Stimulated activated CD4-positive, alpha-beta T cell treated with anti-CD3 and anti-CD28 coated beads, Interleukin-12 subunit alpha, Interleukin-12 subunit beta, amount 100 ng/mL, for 4 hours (primary cell): ENCODE measurements around the gene SCFD2.
"Not testable (repeated sequence)": the region's sequence is repeated elsewhere in the genome, so short reads cannot be mapped to it uniquely, and the experiment has no call there.

ENCODE experiments used
- DNase-seq: peaks from one replicate; pipeline ENCODE4 v3.0.0-alpha.2; 2020

Gene SCFD2

DNA sequence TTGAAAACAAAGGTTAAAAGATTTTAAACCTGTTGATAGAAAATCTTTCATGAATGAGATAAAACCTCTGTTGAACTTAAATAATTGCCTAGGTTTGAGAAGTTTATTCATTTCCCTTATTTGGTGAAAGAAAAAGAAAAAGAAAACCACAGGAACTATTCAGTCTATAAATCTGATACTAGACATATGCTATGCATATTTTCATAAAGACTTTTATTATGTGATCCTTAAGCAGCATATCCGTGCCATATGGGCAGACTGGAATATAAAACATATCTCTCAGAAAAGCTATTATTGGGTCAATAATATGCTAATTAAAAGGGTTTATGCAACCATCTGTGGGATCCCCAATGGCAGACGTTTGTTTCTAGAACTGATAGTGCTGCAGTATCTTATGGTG is 325.0 kb downstream of the SCFD2 start:
- no peak for DNase-seq

DNA sequence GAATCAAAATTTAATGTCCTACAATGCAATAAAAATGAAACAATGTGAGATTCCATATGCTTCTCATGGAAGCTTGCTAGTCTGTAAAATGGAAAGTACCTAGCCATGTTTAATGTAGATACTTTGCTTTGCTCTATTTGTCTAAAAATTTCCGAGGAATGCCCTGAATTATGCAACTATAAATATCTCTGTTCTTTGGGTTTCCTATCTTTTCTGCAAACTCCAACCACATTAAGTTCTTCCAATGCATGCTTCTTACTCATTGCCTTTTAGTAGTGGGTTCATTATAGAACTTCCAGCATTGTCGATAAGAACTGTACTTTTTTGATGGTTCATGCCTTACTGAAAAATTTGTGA is 325.4 kb downstream of the SCFD2 start:
- no peak for DNase-seq

DNA sequence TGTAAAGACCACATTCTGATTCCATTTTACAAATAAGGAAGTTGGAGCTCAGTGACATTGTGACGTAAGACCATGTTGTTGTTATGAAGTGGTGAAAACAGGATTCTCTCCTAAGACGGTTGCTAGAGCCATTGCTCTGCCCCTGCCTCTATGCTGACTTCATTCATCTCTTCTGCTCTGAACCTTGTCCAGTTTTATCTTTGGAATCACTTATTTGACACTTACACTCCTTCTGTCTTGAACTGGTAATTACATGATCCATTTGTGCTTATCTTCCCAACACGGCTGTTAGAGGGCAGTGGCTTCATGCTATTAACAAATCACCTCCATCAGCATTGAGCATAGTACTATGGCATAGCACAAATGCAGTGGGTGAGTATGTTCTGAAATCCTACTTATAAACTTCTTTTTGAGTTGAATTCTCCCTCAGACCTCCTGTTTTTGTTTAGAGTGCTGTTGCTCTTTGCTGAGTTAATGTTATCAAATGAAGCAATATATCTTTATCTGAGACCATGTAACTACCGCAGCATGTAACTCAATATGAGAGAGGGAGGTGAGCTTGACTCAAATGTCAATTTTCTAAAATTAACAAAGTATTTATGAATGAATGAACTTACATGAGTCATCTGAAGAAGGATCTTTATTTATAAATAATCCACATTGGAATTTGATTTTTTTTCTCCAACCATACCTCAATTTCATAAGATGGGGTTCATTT is 326.0 kb downstream of the SCFD2 start:
- DNase-seq, result no peak

DNA sequence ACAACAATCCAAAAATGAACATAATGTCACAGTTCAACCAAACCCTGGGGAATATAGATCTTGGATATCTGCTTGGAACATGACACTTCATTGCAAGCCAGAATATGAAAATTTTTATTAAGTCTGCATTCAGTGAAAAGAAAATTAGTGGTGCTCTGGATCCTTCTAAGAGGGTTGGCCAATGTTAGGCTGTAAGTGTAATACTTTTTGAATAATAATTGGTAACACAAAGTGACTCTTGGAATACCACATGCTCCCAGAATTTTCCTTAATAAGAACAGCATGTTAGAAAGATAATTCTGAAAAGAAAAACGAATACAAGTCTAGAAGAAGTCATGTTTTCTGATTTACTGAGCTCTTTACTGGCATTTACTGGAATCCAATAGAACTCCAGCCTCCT is 328.0 kb downstream of the SCFD2 start:
- no peak for DNase-seq

DNA sequence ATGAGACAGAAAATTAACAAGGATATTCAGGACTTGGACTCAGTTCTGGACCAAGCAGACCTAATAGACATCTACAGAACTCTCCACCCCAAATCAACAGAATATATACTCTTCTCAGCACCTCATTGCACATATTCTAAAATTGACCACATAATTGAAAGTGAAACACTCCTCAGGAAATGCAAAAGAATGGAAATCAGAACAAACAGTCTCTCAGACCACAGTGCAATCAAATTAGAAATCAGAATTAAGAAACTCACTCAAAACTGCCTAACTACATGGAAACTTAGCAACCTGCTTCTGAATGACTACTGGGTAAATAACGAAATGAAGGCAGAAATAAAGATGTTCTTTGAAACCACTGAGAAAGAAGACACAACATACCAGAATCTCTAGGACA is 333.0 kb downstream of the SCFD2 start:
- DNase-seq, result not testable (repeated sequence)

DNA sequence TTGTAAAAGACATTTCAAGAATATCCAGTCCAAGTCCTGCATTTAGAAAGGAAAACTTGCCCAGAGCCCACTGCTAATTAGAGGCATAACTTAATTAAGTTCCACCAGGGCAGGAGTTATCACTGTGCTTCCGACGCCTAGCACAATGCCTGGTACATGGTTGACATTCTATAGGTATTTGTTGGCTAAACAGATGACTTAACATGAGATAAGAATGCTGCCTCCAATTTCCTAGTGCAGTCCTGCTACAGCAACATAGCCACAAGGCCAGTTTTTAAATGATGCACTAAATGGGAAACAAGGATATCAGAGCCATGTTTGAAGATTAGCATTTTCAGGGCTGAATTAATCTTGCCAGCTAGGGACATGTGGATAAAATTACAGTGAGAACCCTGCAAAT is 339.6 kb downstream of the SCFD2 start:
- DNase-seq, result no peak

DNA sequence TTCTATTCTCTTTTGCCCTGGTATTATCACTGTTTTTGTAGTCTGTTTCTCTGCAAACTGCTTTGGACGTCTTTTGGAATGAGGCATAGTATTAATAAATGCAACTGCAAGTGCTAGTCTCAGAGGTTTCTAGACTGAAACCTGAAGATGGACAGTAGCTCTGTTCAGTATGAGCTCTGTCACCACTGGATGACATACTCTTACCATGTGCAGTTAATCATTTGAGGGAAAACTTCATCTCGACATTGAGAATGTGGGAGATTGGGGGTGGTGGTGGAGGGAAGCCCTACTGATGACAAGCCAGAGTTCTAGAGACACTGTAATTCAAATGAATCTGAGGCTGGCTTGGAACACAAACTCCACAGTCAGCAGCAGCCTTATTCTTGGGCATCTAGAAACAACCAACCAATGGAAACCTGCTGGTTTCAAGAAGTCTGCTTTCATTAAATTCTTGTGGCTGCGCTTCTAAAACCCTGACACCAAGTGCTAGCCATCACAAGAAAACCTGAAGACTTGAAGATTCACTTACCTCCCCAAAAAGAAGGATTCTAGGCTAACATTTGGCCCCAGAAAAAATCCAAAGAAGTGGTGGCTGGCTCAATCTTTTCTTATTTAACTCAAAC is 342.1 kb downstream of the SCFD2 start:
- no peak for DNase-seq

DNA sequence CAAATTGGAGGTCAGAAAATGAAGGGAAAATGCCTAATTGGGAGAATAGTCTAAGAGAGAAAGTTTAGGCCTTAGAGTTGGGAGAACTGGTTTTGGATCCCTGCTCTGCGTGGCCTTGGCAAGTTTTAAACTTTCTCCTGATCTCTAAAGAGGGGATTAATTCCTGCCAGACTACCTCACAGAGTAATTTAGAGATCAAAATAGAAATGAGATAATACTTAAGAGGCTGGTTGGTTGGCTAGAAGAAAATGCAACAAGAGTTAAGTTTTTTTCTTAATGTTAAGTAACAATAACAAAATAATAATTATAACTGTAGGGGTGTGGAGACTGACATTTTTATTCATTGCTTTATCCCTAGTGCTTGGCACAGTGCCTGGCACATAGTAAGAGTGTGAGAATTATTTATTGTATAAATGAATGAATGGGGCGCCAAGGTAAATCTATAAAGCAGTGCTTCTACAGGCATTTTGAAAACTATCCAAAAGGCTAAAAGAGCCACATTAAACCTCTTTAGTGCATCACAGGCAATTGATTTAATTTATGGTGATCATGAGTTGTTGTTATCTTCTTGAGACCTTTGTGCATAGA is 343.3 kb downstream of the SCFD2 start:
- no peak for DNase-seq

DNA sequence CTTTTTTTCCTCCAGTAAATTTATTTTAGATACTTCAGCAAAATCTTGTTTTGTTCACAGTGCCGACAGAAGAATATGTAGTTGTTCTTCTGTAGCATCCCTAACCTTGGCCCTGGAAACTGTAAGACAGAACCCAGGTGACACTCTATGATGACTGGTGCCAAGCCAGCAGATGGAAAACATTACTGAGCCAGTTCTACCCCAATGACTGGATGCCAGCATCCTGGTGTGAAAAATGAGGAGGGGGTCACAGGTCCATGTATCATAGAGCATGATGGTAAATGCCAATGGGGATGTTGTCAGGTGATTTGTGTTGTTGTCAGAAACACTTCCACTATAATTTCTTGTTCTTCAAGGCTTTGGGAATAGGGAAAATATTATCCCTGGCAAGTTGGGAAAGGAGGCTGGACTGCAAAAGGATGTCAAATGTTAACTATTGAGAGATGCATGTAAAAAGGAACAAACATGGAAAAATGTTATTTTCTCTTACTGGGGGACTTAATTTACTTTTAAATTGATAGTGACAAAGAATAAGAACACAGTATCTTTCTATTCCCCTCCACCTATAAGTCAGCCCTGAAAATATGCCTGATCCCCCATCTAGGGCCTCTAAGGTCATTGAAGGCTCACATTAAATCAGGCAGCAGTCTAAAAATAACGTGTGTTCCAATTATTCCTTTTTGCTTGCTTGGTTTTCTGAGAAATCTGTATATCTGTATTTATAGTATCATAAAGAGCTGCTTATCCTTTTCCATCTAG is 343.9 kb downstream of the SCFD2 start:
- no peak for DNase-seq

DNA sequence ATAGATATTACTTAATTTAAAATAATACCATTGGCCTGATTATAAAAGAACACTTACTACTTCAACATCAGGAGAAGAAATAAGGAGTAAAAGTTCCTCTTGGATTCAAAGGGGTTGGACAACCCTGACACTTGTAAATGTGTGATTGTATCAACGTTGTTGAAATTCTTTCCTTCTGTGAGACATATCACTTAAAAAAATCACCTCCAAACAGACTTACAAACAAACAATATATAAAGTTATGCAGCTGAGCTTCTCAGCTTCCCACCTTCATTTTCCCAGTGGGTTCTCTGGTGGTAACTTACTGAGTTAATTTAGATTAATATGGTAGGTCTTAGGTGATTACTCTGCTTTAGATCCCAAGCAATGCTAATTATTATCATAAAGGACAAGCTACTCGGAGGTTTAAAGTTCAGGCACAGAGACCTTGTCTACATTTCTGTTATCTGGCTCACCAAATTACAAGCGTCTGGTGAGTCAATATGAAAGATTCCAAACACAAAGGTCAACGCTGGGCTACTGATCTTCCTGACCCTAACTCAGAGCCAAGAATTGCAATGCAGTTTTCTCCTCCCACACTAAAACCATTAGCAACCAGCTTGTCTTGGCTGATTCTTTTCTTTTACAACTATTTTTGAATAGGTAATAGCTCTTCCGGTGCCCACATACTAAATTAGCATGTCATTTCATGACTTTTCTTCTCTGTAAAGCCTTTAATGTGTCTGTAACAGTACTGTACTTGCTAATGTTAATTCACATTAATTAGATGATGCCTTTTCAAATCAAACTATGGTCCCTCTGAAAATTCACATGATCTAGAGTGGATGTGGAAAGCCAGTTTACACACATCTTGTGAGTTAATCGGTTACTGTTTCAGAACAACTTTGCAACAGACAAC is 346.1 kb downstream of the SCFD2 start:
- no peak for DNase-seq

DNA sequence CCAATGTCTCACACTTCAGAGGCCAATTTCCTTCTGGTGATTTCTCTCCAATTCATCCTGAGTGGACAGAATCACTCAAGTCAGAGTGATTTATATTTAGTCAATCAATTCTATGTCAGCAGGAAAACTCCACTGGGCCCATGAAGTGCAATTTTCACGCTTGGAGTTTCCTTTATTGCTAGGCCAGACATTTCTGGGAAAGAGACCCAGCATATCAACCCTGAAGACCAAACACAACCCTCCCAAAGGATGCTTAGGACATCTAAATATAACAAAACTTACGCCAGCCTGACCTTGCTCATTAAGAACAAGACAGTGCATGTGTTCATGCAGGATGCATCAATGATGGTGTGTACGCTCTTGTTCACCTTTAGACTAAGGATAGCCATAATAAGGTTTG is 347.4 kb downstream of the SCFD2 start:
- DNase-seq, result no peak

DNA sequence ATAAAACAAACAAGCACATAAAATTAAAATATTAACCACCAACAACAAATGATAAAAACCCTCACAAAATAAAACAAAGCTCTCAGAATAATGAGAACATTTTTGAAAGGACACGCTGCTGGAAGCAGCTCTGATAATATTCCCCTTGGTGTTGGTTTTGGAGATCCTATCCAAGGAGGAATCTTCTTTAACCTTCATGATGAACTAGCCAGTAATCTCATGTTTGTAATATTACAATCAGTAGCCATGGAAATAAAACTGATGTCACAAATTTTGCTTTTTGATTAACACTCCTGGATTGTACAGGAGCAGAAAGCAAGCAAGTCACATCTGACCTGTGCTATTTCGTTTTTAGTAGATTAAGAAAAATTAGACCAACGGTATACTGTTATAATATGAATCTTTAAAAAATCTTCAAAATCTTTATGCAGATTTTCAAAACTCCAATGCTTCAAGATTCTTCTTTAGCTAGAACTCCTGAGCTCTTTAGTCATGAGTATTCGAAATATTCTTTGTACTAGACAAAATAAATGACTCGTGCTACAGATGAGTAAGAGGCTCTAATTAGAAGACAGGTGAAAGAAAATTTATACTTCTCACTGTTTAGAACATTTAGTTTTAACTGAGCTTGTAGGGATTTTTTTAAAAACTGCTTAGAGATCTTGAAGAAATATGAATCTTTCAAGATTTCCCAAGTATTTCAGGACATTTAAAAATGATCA is 349.6 kb downstream of the SCFD2 start:
- DNase-seq, result no peak

DNA sequence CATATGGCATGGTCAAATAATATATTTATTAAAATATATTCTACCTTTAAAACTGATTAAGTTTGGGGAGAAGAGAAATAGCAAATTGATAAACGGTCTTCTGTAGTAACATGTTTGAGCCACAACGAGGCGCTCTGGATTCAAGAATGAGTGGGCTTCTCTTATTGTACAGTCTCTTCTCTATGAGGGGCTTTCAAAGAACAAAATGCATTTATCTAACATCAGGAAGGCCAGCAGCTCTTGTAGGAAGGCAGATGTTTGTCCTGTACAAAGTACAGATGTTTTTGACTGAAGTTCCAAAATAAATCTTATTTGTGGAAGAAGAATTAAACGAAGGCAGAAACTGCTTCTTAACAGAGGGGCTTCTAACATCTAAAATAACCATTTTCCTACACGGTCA is 350.2 kb downstream of the SCFD2 start:
- DNase-seq, result no peak

DNA sequence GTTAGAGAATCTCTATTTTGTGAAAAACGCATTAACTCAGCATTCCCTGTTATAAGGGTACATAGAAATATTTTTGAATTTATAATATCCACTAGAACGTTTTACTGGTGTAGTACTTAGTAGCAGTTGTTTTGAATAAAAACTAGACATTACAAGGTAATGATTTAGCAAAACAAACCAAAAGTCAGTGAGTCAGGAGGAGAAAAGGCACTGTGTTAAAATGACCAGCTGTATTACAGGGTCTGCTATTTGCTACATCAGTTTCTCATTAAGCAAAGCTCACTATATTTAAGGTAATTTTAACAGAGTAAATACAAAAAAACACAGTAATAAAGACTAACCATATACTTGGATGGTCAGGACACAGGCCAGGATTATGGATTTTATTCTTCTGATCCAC is 351.0 kb downstream of the SCFD2 start:
- no peak for DNase-seq

DNA sequence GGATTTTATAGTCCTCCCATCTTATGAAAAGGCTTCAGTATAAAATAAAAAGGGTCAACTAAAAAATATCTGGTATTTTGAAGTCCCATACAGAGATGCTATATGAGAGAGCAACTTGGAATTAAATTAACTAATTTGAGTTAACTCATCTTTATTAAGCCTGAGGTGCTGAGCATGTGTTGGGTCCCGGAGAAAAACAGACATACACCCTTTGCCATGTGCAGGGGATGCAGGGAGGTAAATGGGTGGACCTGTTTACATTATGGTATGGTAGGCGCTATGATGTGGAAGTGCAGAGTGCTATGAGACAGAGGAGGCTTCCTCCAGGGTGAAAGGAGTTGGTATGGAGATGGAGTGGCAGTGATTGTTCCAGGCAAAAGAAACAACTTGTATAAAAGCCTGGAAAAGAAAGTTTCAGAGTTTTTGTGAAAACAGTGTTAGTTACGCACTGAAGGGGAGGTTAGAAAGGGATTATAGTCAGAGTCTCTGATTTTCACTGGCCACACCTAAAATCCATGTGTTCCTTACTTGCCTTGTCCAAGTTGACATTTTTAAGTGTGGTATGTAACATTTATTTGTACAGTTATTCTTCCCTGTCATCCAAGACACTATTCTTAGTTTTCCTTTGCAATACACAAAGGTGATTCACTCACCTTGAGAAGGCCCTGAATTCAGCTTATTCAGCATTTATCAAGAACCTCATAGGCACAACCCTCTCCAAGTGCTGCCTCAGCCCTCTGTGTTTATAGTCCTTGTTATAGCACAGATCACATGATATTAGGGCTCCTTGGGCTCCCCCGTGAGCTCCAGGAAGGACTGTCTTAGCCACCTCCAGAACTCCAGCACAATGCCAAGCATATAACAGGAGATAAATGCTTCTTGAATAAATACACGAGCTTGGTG is 351.7 kb downstream of the SCFD2 start:
- no peak for DNase-seq

DNA sequence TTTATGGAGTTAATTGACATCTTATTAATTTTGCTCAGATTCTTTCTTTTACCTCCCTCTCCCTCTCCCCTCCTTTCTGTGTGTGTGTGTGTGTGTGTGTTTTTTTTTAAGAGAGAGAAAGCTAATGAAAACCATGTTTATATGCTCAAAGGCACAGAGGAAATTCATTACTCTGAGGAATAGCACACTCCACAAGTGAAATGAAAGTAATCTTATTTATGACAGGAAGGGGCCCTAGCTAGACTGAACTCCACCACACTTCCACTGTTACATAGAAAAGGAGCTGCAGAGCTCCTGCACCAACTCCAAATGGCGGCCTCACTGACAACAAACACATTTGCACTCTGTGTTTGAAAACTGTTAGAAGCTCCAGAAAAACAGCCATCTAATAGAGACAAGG is 353.1 kb downstream of the SCFD2 start:
- no peak for DNase-seq

DNA sequence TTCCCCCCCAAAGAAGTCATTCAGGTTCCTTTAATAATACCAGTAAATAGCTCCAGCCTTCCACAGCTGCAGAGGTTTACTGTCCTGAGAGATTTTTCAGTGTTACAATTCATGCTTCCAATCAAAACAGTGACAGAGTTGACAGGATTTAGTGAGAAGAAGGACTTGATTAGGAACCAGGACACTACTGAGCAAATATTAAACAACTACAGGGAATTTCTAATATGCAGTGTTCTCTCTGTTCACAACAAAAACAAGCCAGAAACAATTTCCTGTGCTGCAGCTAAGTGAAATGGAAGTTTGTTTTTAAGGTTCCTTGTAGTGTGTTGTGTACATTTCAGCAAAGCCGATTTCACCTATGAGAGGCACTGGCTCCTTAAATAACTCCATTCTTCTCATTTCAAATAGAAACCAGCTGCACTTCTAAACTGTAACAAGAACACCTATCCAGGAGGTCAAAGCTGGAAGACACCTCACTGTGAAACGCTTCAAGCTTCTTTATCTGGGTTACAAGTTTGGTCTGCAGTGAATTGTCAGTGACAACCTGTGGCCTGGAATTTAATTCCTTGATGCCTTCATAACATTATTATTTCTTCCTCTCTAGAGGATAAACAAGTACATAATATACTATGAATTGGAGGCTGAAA is 354.5 kb downstream of the SCFD2 start:
- no peak for DNase-seq

DNA sequence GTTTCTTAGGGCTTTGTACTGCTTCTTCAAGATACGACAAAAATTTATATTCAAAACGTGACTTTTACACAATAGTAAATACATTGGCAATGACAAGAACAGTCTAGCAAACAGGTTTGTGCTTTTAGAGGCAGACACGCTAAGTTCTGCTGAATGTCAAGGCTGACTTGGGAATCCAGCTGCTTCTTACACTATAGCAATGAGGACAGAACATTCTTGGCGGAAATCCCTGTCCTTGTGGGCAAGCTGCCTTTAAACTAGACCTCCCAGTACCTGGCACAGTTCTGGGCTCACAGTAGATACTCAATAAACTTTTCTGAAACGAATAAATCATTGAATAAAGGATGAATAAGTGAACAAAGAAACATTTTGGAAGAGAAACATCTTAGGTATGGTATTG is 355.5 kb downstream of the SCFD2 start:
- no peak for DNase-seq

DNA sequence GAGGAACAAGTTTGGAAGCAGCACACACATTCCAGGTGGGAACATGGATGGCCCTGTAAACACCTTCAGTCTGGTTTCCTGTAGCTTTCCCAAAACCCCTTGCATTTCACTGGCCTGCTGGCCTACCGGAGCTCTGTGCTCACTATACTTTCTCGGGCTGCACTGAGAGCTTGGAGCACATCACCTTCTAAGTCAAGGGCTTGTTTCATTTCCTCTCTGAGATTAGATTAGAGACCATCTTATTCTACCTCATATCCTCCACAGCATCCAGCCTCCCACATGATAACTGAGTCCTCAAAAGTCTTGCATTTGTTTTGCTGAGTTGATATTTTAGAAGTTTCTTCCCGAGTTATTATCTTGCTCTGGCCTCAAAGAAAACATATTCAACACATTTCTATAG is 356.0 kb downstream of the SCFD2 start:
- DNase-seq, result no peak

DNA sequence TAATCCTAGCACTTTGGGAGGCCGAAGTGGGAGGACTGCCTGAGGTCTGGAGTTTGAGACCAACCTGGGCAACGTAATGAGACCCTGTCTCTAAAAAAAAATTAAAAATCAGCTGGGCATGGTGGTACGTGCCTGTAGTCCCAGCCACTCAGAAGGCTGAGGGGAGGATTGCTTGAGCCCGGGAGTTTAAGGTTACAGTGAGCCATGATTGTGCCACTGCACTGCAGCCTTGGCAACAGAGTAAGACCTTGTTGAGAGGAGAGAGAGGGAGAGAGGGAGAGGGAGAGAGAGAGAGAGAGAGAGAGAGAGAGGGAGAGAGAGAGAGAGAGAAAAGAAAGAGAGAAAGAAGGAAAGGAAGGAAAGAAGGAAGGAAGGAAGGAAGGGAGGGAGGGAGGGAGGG is 358.8 kb downstream of the SCFD2 start:
- no peak for DNase-seq

DNA sequence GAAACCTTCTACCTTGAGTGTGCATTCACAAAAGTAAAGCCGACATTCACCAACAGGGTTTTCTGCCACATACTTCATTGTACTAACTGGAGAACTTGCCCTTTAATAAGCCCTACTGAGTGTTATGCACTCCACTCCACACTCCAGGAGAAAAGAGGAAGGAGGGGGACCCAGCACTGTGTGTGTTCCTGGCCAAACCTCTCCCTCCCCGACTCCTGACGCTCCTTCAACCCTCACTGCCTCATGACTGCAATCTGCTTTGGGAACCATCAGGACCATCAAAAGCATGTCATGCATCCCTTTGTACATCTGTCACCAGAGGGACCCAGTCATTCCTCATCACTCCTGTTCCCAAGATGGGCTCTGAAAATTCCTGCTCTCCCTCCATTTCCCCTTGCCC is 360.1 kb downstream of the SCFD2 start:
- DNase-seq, result no peak
